HL-60 (cell line): Measurements from ENCODE around the gene CHRNA1.

ENCODE experiments used
- POLR2AphosphoS5 ChIP-seq: IDR thresholded peaks from 2 replicates; pipeline ENCODE4 v1.6.1; 2012; ENCODE audit warnings: low read depth
- SPI1 ChIP-seq: IDR thresholded peaks from 2 replicates; pipeline ENCODE4 v1.6.1; 2012; ENCODE audit warnings: low read depth, mild to moderate bottlenecking, borderline replicate concordance
- TF ChIP-seq, protein P1 (sequence below): IDR thresholded peaks from one replicate; pipeline ENCODE4 v1.5.1; 2011; ENCODE audit warnings: low read length, control low read depth, inconsistent platforms; ENCODE audit not compliant: insufficient read depth

DNA sequence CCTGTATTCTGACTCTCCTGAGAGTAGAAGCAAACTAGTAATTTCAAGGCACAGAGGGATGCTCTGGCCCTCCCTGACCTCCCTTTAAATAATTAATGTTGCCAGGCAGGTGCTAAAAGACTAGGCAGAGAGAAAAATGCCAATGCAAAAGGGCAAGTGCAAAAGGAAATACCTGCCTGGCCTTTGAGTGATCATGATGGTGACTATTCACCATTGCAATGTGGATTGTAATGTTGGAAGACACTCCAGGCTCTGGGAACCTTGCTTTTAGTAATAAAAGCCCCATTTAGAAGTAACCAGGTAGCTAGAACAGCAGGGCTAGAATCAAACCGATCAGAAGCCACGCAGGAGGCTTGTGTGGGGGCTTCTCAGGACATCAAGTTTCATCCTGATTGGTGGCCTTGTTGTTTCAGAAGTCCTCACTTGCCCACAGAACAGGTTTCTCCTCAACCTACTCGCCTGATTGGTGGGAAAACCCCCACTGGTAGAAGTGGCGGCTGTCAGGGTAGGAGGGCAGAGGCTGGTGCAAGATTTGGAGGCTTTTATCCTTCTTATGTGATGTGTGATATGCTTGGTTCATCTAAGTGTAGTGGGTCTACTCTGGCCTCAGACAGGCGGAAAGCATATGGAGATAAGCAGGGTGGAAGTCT, 16.0 kb upstream of the CHRNA1 start:
- TF ChIP-seq POLR2AphosphoS5 (no peak), SPI1 (no peak)
- TF ChIP-seq, protein P1, sequence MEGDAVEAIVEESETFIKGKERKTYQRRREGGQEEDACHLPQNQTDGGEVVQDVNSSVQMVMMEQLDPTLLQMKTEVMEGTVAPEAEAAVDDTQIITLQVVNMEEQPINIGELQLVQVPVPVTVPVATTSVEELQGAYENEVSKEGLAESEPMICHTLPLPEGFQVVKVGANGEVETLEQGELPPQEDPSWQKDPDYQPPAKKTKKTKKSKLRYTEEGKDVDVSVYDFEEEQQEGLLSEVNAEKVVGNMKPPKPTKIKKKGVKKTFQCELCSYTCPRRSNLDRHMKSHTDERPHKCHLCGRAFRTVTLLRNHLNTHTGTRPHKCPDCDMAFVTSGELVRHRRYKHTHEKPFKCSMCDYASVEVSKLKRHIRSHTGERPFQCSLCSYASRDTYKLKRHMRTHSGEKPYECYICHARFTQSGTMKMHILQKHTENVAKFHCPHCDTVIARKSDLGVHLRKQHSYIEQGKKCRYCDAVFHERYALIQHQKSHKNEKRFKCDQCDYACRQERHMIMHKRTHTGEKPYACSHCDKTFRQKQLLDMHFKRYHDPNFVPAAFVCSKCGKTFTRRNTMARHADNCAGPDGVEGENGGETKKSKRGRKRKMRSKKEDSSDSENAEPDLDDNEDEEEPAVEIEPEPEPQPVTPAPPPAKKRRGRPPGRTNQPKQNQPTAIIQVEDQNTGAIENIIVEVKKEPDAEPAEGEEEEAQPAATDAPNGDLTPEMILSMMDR, result no peak
